Liver (tissue), 9 donors: Measurements from ENCODE around the gene SRSF12. TPM values are rescaled to one million over a fixed set of nuclear protein-coding genes. Genes with fewer than 3 reads are reported as not detected.

Experiments used
- DNase-seq: peaks from one replicate; pipeline ENCODE4 v3.0.0-alpha.2; 2017; ENCODE audit warnings: low spot score
- H3K27ac ChIP-seq, 2 donors: one replicate each; pipeline ENCODE4 v1.7.0; 2013; ENCODE audit warnings: inconsistent platforms in 2 of 2, low read length in 2 of 2, control low read depth in 1 of 2, low read depth in 1 of 2, mild to moderate bottlenecking in 1 of 2
- H3K27me3 ChIP-seq, 4 donors: one replicate each; pipeline versions ENCODE4 v1.6.1 to v1.7.0; 2013; ENCODE audit warnings: low read length in 3 of 4, inconsistent platforms in 1 of 4, mild to moderate bottlenecking in 1 of 4, moderate library complexity in 1 of 4; ENCODE audit not compliant: control insufficient read depth in 4 of 4, insufficient read depth in 4 of 4
- H3K36me3 ChIP-seq, 4 donors: one replicate each; pipeline versions ENCODE4 v1.6.1 to v1.7.0; 2013; ENCODE audit warnings: low read length in 3 of 4, mild to moderate bottlenecking in 3 of 4, low read depth in 1 of 4, moderate library complexity in 1 of 4; ENCODE audit not compliant: control insufficient read depth in 4 of 4, insufficient read depth in 3 of 4
- H3K4me1 ChIP-seq, 4 donors: one replicate each; pipeline versions ENCODE4 v1.6.1 to v1.7.0; 2013; ENCODE audit warnings: low read length in 3 of 4, mild to moderate bottlenecking in 3 of 4, moderate library complexity in 1 of 4; ENCODE audit not compliant: control insufficient read depth in 4 of 4, insufficient read depth in 4 of 4
- H3K4me3 ChIP-seq, 3 donors: one replicate each; pipeline versions ENCODE4 v1.6.1 to v1.7.0; 2013; ENCODE audit warnings: low read length in 3 of 3, control low read depth in 1 of 3, low read depth in 1 of 3, mild to moderate bottlenecking in 1 of 3
- H3K9ac ChIP-seq, 2 donors: one replicate each; pipeline ENCODE4 v1.7.0; 2013; ENCODE audit warnings: low read length in 2 of 2, mild to moderate bottlenecking in 2 of 2, moderate library complexity in 2 of 2, control low read depth in 1 of 2, low read depth in 1 of 2
- H3K9me3 ChIP-seq, 4 donors: one replicate each; pipeline versions ENCODE4 v1.6.1 to v1.7.0; 2013; ENCODE audit warnings: low read length in 3 of 4; ENCODE audit not compliant: control insufficient read depth in 4 of 4
- ATF3 ChIP-seq: IDR thresholded peaks from 2 replicates; pipeline ENCODE4 v1.6.1; 2016; ENCODE audit warnings: antibody characterized with exemption
- CTCF ChIP-seq: fragments of 150-350 bp; IDR thresholded peaks from 2 replicates; pipeline ENCODE4 v1.5.1; 2017; ENCODE audit warnings: improper control_type of control experiment, low read depth, low read length; ENCODE audit not compliant: missing input control
- EGR1 ChIP-seq, 2 donors: IDR thresholded peaks; 2 replicates each; pipeline ENCODE4 v1.6.1; 2016 to 2018; ENCODE audit warnings: antibody characterized with exemption in 2 of 2, low read depth in 2 of 2
- FOXA1 ChIP-seq: IDR thresholded peaks from 2 replicates; pipeline ENCODE4 v1.6.1; 2016; ENCODE audit warnings: antibody characterized with exemption
- FOXA2 ChIP-seq: IDR thresholded peaks from 2 replicates; pipeline ENCODE4 v1.6.1; 2016; ENCODE audit warnings: antibody characterized with exemption
- GABPA ChIP-seq, 2 donors: IDR thresholded peaks in 1 of 2; conservative IDR thresholded peaks in 1 of 2; 2 replicates each; pipeline ENCODE4 v1.6.1; 2016; ENCODE audit warnings: antibody characterized with exemption in 2 of 2, mild to moderate bottlenecking in 1 of 2, moderate library complexity in 1 of 2
- HNF4A ChIP-seq, 2 donors: conservative IDR thresholded peaks; 2 replicates each; pipeline ENCODE4 v1.6.1; 2016; ENCODE audit warnings: antibody characterized with exemption in 2 of 2, mild to moderate bottlenecking in 2 of 2
- MAX ChIP-seq: IDR thresholded peaks from 2 replicates; pipeline ENCODE4 v1.6.1; 2016; ENCODE audit warnings: antibody characterized with exemption
- RAD21 ChIP-seq, 2 donors: IDR thresholded peaks; 2 replicates each; pipeline ENCODE4 v1.6.1; 2016; ENCODE audit warnings: antibody characterized with exemption in 2 of 2, mild to moderate bottlenecking in 2 of 2
- REST ChIP-seq: IDR thresholded peaks from 2 replicates; pipeline ENCODE4 v1.6.1; 2016; ENCODE audit warnings: antibody characterized with exemption, mild to moderate bottlenecking
- RXRA ChIP-seq, 2 donors: IDR thresholded peaks; 2 replicates each; pipeline ENCODE4 v1.6.1; 2017 to 2018; ENCODE audit warnings: antibody characterized with exemption in 2 of 2, mild to moderate bottlenecking in 1 of 2
- SP1 ChIP-seq: IDR thresholded peaks from 2 replicates; pipeline ENCODE4 v1.6.1; 2018; ENCODE audit warnings: antibody characterized with exemption, mild to moderate bottlenecking
- TAF1 ChIP-seq: conservative IDR thresholded peaks from 2 replicates; pipeline ENCODE4 v1.6.1; 2016; ENCODE audit warnings: antibody characterized with exemption, mild to moderate bottlenecking
- YY1 ChIP-seq: IDR thresholded peaks from 2 replicates; pipeline ENCODE4 v1.6.1; 2016; ENCODE audit warnings: antibody characterized with exemption, mild to moderate bottlenecking
- WGBS: extraction: QIAGEN DNeasy Blood & Tissue Kit; methylation state at CpG from one replicate; pipeline ENCODE4 v1.1.7; 2013; 5-methylcytosine and 5-hydroxymethylcytosine counted together
- polyA plus RNA-seq, 2 donors: library from polyadenylated mRNA; stranded (reverse) in 1 of 2; unstranded in 1 of 2; fragments of 200-250 nt in 1 of 2; fragments of >200 nt in 1 of 2; fragmentation: Nextera tagmentation in 1 of 2; extraction: Ambion mirVana in 1 of 2; gene quantifications; one replicate each; pipeline versions ENCODE4 v1.2.1 to v1.2.3, GENCODE V29; 2013 to 2015
- total RNA-seq, 2 donors: library from RNA; depleted of rRNA; stranded (reverse); fragments of >200 nt; gene quantifications; one replicate each; pipeline ENCODE4 v1.2.3, GENCODE V29; 2014
- donor health status: healthy.
- donor health status: healthy.
- donor health status: healthy.
- donor health status: healthy.
- donor health status: healthy.

Gene SRSF12
- total and polyA plus RNA-seq, 4 donors: 0.17 to 1.0 (median 0.39) TPM

- Histone ChIP-seq H3K4me1 (peaks cover 0 to 12% (median 4%) of the 10 kb centered on the region in 4 donors), H3K27ac (no peak overlapping the region)
Measured at GRCh38 chr6:89148016-89148750, 30.3 kb upstream of the SRSF12 start.

More at GRCh38 chr6:89148016-89148750, 30.3 kb upstream of the SRSF12 start:
- Histone ChIP-seq H3K4me3 (no peak overlapping the region), H3K27me3 (no peaks in the 10 kb centered on the region), H3K9me3 (no peaks in the 10 kb centered on the region), H3K36me3 (peaks cover 0 to 1% (median 0%) of the 10 kb centered on the region in 4 donors), H3K9ac (no peak overlapping the region)
- 93% methylated on average over 17 of the region's 17 CpGs for WGBS
- TF ChIP-seq EGR1 (IDR thresholded peaks at IDR 0.05; ENCODE audit: low read depth in 2 of 2) (no peak), REST (no peak), RXRA (IDR thresholded peaks at IDR 0.05) (no peak), SP1 (no peak), YY1 (no peak), GABPA (IDR thresholded peaks at IDR 0.05 in 1 of 2, conservative IDR thresholded peaks at IDR 0.05 in 1 of 2) (no peak), HNF4A (conservative IDR thresholded peaks at IDR 0.05) (no peak), ATF3 (no peak), TAF1 (no peak), MAX (no peak), FOXA1 (no peak), CTCF (no peak), FOXA2 (no peak), RAD21 (IDR thresholded peaks at IDR 0.05) (no peak)
- DNase-seq: no peak
